GM21515 (cell line): ENCODE measurements around the gene LRP8.

Source experiments
- ATAC-seq: cut with Tn5 transposase; IDR thresholded peaks from one replicate; pipeline ENCODE4 v1.9.1; 2021; ENCODE audit not compliant: unreplicated experiment

LRP8 gene

GRCh38 chr1:53359934-53360276 lies 32.0 kb upstream of the LRP8 start:
- ATAC-seq: no peak

GRCh38 chr1:53359225-53359933 lies 31.5 kb upstream of the LRP8 start:
- ATAC-seq: no peak

DNA sequence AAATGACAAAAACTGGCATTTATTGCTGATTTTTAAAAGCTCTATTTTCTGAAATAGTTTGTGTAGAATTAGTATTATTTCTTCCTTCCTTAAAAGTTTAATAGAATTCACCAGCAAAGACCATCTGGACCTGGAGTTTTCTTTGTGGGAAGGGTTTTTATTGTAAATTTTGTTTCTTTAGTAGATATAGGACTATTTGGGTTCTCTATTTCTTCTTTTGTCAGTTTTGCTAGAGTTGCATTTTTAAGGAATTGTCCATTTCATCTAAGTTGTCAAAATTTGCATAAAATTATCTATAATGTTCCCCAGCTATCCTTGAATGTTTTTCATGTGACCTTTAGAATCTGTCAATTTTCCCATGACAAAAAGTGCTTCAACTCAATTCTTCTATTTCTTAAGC lies 28.8 kb upstream of the LRP8 start:
- no peak for ATAC-seq

- no peak for ATAC-seq
Observed at GRCh38 chr1:53354119-53354518, 26.2 kb upstream of the LRP8 start.

GRCh38 chr1:53352561-53352960 lies 24.7 kb upstream of the LRP8 start:
- ATAC-seq: no peak

GRCh38 chr1:53350853-53351767 lies 23.2 kb upstream of the LRP8 start:
- no peak for ATAC-seq

DNA sequence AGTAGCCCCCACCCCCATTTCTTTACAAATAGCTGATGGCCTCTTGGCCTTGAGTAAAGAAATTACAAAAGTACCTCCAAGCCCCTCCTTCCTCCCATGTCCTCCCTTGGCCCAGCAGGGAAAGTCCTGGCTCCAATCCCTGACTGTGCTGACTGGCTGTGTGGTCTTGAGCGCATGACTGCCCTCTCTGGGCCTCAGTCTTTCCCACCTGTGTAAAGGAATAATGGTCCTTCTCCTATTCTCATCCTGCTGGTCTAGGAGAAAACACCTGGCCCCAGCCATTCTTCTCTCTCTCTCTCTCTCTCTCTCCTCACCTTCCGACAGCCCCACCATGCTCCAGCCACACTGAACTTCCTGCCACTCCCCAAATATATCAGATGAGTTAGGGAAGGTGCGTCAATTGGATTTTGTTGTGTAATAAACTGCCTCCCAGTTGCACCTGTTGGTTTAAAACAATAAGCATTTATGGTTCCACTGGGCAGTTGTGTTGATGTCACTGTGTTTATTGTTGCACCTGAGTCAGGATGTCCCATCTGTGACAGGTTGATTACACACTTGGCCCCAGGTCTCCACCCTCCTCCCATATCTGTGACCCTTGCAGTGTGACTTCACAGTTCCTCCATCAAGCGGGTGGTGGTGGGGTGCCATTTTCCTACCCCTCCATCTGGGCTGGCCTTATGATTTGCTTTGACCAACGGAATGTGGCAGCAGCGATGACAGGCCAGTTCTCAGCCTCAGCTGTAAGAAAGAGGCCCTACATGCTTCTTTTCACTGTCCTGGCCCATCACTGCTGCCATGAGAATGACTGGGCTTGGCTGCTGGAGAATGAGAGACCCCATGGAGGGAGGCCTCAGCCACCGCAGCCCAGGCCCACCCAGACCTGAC lies 22.3 kb upstream of the LRP8 start:
- ATAC-seq: no peak

DNA sequence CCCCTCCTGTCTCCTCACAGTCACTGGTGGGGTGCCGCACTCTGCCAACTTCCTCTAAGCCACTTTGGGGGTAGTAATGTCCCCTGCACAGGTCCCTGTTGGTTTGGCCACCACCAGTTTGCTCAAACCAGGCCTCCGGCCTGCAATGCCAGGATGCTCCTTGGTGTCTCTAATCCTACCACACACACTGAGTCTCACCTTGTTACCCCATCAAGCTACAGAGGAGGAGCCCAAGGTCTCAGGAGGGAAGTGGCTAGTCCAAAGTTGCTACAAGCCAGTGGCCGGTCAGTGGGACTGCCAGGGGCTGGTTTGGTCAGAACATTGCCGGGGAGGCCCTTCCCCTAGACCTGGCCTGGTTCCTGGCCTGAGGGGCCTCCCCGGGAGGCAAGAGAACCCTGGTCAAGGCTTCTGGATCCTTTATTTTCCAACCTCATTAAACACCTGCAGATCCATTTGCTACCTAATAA lies 21.5 kb upstream of the LRP8 start:
- no peak for ATAC-seq

GRCh38 chr1:53348486-53349368 lies 20.9 kb upstream of the LRP8 start:
- no peak for ATAC-seq

GRCh38 chr1:53346814-53347176 lies 18.9 kb upstream of the LRP8 start:
- ATAC-seq: no peak

DNA sequence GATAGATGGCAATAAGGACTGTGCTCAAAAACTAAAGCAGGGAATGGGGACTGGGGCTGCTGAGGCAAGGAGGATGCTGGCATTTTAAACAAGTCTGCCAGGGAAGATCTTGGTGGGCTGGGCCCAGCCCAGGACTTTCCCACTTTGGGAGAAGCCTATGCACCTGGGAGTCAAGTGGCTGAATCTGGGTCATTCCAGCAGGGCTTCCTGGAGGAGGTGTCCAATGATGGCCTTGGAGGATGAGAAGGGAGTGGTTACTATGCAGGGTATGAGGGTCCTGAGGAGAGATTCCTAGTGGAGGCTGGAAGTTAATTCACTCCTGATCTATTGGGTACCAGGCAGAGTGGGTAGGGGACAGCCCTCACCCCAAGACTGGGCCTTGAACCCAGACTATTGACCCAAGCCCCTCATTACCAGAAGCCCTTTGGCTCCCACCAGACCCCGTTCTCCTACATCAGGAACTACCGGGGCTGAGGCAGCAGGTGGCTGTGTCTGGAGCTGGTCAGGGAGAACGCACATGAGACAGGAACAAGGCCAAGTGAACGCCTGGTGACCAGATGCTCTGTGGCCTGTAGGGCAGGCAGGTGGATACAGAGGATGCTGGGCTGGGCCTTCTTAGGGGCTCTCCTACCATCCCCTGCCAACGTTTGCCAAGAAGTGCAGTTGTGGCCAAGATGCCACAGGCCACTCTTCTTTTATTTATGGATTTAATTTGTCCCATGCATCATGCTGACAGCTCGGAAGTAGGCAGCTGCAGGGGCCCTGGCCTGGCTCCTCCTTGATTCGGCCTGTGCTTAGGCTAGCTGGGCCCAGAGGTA lies 18.3 kb upstream of the LRP8 start:
- ATAC-seq: no peak

GRCh38 chr1:53344921-53345838 lies 17.3 kb upstream of the LRP8 start:
- ATAC-seq: peak; percentile 77

DNA sequence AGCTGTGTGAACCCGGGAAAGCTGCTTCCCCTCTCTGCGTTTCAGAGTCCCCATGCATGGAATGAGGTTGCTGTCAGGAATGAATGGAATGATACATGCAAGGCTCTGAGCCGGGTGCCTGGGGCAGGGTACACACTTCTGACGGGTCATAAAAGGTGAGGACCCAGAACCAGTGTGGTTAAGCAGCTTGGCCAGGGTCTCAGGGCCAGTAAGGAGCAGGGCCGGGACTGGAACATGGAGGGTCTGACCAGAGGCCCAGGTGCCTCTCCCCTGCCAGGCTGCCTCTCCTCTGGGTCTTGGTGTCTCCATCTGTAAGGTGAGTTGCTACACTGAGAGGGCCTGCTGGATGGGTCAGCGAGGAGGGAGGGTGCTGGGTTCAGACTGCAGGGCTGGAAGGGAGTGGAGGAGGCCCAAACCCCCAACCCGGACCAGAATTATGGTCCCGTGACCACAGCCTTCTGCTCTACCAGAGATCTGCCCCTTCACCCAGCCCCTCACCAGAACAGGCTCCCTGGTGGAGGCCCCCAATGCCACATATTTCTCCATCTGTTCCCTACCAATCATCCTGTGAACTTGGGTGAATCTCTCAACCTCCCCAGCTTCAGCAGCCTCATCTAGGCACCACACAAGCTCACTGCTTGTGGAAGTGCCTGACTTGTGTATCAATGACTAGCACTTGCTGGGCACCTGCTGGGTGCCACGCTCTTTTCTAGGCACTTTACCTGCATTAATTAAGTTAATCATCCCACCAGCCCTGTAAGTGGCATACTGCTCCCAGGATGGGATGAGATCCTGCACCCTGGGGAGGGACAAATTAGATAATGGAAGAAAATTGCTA lies 16.2 kb upstream of the LRP8 start:
- no peak for ATAC-seq

DNA sequence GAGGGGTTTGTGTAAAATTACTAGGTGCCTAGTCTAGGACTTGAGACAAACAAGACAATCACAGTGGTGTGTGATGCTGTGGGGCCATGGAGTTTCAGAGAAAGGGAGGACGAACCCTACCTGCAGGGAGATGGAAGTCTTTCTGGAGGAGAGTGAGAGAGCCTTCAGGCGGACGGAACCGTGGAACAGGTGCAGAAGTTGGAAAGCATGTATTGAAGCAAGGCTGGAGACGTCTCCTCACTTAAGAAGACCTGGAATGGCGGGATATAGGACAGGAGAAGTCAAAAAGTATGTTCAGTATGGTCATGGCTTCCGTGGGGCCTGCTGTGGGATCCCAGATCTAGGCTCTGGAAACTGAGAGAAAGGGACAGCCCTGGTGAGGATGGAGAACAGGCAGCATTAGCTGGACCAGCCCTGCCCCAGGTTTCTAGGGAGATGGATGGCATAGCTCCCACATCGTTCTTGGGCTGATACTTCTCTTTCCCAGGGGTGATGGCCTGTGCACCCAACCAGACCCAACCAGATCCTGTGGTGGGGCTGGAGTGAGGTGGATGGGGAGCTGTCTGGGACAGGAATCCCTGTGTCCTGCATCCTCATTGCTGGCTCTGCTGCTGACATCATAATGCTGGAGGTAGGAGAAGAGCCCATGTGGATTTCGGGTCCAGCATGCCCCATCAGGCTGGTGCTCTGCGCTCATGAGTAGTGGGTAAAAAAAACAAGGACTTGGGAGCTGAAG lies 15.0 kb upstream of the LRP8 start:
- ATAC-seq: no peak

DNA sequence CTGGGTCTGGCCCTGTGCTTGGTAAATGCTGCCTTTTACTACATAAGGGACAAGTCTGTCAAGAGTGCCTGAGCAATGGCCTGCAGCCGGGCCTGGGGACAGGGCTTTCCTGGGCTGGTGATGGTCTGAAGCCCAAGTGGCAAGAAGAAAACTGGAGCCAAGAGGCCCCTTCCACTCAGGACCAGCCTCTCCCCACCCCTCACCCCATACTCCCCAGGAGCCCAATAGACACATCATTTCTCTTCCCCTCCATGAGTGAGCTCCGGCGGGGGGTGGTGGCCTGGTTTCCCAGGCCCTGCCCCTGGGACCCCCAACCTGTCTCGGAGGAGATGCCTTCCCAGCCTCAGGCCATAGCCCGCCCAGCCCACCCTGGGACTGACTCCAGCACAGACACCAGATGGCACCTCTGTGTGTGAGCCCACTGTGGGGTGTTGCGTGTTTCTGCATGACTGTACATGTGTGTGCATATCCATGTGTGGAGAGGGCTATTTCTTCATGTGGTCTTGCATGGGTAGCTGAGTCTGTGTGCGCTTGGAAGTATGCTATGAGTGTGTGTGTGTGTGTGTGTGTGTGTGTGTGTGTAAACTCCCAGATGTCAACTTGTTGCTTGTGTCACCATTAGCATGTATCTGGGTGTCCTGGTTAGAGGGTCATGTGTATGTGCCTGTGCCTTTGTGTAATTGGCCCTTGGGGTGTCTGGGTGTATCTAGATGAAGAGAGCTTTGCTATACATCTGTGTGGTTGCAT lies 14.3 kb upstream of the LRP8 start:
- no peak for ATAC-seq

GRCh38 chr1:53341521-53341895 lies 13.6 kb upstream of the LRP8 start:
- no peak for ATAC-seq
